Body of pancreas (tissue), 4 donors: ENCODE results near the gene HDAC7. TPM values are rescaled to one million over a fixed set of nuclear protein-coding genes. Genes with fewer than 3 reads are reported as not detected.

Experiments
- ATAC-seq: fragments of 150-250 bp; one replicate; pipeline ENCODE4 v1.9.1; 2016
- DNase-seq, 4 donors: peaks; one replicate each; pipeline ENCODE4 v3.0.0-alpha.2; 2019
- H3K27ac ChIP-seq, 4 donors: fragments of 200-600 bp; sonication (generic); 1 replicate in 3 of 4; 2 replicates in 1 of 4; pipeline versions ENCODE4 v1.5.1 to v1.6.1; 2016 to 2019; ENCODE audit warnings: mild to moderate bottlenecking in 1 of 4, mixed read lengths in 1 of 4, moderate library complexity in 1 of 4
- H3K27me3 ChIP-seq, 2 donors: fragments of 200-600 bp; sonication (generic); one replicate each; pipeline ENCODE4 v1.6.0; 2016; ENCODE audit warnings: mild to moderate bottlenecking in 1 of 2
- H3K36me3 ChIP-seq, 2 donors: fragments of 200-600 bp; sonication (generic); replicated peaks in 1 of 2; 2 replicates each; pipeline ENCODE4 v1.5.1; 2016; ENCODE audit warnings: low read depth in 2 of 2; ENCODE audit not compliant: insufficient read depth in 1 of 2
- H3K4me1 ChIP-seq: fragments of 200-600 bp; sonication (generic); one replicate; pipeline ENCODE4 v1.6.0; 2016
- H3K4me3 ChIP-seq, 2 donors: fragments of 200-600 bp; sonication (generic); 1 replicate in 1 of 2; 2 replicates in 1 of 2; pipeline ENCODE4 v1.5.1; 2016 to 2019
- H3K9me3 ChIP-seq, 3 donors: fragments of 200-600 bp; sonication (generic); 1 replicate in 2 of 3; 2 replicates in 1 of 3; pipeline ENCODE4 v1.5.1; 2016
- POLR2A ChIP-seq, 3 donors: fragments of 450-650 bp; IDR thresholded peaks; one replicate each; pipeline ENCODE4 v1.6.1; 2016; ENCODE audit warnings: antibody characterized with exemption in 3 of 3, mild to moderate bottlenecking in 2 of 3
- WGBS, 2 donors: methylation state at CpG; one replicate each; pipeline ENCODE4 v1.1.5; 2017; 5-methylcytosine and 5-hydroxymethylcytosine counted together
- intact Hi-C: fragments of 100-400 bp; cut with DNase I; formaldehyde crosslinking; loops from one replicate; pipeline ENCODE4 v1.15.1; 2023
- total RNA-seq, 2 donors: library from RNA; depleted of rRNA; stranded (reverse); fragments of >200 nt; gene quantifications; one replicate each; pipeline ENCODE4 v1.1.0, GENCODE V29; 2016
- TF ChIP-seq, protein P1 (sequence below), 7 experiments: fragments of 450-650 bp in 4 of 7; fragments of 200-600 bp in 3 of 7; sonication (generic) in 3 of 7; IDR thresholded peaks; one replicate each; pipeline ENCODE4 v1.5.1; 2016 to 2019; ENCODE audit warnings: antibody characterized with exemption in 7 of 7

The HDAC7 gene
- total RNA-seq, 2 donors from 2014 or later, result 26.2 to 26.7 TPM

DNA sequence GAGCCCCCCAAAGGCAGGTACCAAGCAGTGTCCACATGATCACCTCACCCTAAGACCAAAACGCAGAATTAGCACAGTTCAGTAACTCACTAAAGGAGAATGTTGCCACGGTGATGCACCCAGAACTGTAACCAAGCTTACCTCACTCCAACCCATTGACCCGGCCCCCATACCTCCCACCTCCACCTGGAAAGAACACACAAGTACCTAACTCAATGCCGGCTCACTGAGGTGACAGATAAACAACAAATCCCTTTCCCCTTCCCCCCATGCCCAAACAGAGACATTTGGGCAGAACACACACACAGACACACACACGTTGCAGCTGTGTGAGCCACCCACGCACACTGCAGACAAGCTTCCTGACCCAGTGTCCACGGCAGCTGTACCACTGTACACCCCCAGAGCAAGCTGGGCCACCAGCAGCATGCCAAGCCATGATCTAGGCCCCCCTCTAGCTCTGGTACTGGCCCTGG, 62.3 kb downstream of the HDAC7 start:
- intact Hi-C loops, result no loop called here
- Histone ChIP-seq H3K4me3 (no peak overlapping the region), H3K27me3 (no peaks in the 10 kb centered on the region), H3K36me3 (no peaks in the 10 kb centered on the region), H3K9me3 (no peaks in the 10 kb centered on the region), H3K27ac (no peak overlapping the region), H3K4me1 (peaks cover 56% of the 10 kb centered on the region)
- TF ChIP-seq POLR2A (IDR thresholded peaks at IDR 0.05), result no peak
- TF ChIP-seq, protein P1, sequence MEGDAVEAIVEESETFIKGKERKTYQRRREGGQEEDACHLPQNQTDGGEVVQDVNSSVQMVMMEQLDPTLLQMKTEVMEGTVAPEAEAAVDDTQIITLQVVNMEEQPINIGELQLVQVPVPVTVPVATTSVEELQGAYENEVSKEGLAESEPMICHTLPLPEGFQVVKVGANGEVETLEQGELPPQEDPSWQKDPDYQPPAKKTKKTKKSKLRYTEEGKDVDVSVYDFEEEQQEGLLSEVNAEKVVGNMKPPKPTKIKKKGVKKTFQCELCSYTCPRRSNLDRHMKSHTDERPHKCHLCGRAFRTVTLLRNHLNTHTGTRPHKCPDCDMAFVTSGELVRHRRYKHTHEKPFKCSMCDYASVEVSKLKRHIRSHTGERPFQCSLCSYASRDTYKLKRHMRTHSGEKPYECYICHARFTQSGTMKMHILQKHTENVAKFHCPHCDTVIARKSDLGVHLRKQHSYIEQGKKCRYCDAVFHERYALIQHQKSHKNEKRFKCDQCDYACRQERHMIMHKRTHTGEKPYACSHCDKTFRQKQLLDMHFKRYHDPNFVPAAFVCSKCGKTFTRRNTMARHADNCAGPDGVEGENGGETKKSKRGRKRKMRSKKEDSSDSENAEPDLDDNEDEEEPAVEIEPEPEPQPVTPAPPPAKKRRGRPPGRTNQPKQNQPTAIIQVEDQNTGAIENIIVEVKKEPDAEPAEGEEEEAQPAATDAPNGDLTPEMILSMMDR (IDR thresholded peaks at IDR 0.05), result no peak
- WGBS, 2 donors, result 53 to 72% methylated on average over 4 to 7 of the region's 7 CpGs
- DNase-seq, result peak in 1 of 4 donors; percentile 10
- ATAC-seq, result no peak

DNA sequence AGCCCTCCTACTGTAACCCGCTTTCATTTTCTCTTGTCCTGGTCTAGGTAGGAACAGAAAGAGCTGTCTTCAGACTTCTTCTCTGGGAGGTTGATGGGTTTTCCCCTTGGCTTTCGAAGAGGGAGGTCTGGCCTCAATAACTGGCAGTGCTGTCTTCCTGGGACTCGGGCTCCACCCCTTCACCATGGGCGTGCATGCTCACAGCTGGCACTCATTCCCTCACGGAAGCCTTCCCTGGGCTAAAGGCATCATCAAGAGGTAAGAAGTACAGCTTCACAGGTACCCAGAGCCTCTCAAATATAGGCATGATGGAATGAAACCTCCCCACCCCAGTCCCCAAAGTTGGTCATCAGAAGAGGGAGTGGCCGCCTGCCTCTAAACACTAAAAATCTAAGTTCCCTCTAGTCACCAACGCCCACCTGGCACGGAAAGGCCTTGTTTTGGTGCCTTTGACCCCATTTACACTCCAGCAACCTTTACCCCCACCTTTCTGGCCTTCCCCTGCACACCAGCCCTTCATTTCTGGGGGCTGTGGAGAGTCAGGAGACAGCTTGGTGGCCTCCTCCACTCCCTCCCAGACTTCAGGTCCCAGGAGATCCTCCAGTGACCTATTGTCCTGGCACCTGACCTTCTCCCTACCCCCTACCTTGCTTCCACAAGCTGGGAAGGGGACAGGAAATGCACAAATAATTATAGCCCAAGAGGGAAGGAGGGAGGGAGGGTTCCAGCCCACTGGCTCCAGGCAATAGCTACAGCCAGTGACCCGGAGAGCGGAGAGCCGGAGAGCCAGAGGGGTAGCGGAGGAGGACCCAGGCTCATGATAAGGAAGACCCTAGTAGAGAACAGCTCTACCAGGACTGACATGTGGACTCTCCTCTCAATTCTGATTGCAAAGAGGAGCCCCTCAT, 63.8 kb downstream of the HDAC7 start:
- DNase-seq, result peak in 2 of 4 donors; percentile 39 to 47
- peaks cover 56% of the 10 kb centered on the region for H3K4me1 ChIP-seq

DNA sequence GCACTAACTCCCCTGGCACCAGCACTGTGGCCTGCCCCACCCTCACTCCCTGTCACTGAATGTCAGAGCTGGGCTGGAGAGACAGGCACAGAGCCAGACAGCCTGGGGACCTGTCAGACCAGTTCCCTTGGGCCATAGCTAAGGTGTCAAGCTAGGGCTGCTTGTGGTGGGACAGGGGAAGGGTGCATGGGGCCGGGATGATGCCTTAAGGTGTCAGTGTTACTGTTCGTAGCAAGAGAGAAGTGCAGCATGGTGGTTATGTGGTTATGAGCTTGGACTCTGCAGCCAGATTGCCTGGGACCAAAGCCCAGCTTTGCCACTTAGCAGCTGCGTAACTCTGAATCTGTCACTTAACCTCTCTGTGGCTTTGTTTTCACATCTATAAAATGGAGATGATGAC, 64.8 kb downstream of the HDAC7 start:
- no peak overlapping the region for H3K4me3 ChIP-seq
- H3K27me3 ChIP-seq, result no peaks in the 10 kb centered on the region
- intact Hi-C loops, result no loop called here
- ATAC-seq (peak; percentile 50), DNase-seq (peak; percentile 87 to 93 (median 90))
- no peaks in the 10 kb centered on the region for H3K36me3 ChIP-seq
- H3K9me3 ChIP-seq, result no peaks in the 10 kb centered on the region
- peaks cover 61% of the 10 kb centered on the region for H3K4me1 ChIP-seq
- 15 to 16% methylated on average over 3 of the region's 3 CpGs for WGBS, 2 donors
- H3K27ac ChIP-seq, result peak overlapping the region; percentile 54 to 83 (median 72)
- no peak for TF ChIP-seq POLR2A (IDR thresholded peaks at IDR 0.05)
- TF ChIP-seq, protein P1 (IDR thresholded peaks at IDR 0.05), result peak in 1 of 7 experiments; percentile 13

More for the DNA sequence above, 63.8 kb downstream of the HDAC7 start:
- no peak for TF ChIP-seq POLR2A (IDR thresholded peaks at IDR 0.05)
- TF ChIP-seq, protein P1 (IDR thresholded peaks at IDR 0.05), result no peak
- H3K9me3 ChIP-seq, result no peaks in the 10 kb centered on the region
- no peaks in the 10 kb centered on the region for H3K36me3 ChIP-seq
- 72 to 73% methylated on average over 12 of the region's 12 CpGs for WGBS, 2 donors
- intact Hi-C loops, result no loop called here
- no peak overlapping the region for H3K4me3 ChIP-seq
- no peak for ATAC-seq
- no peaks in the 10 kb centered on the region for H3K27me3 ChIP-seq
- H3K27ac ChIP-seq, result peak overlapping the region; percentile 54 to 83 (median 72)

DNA sequence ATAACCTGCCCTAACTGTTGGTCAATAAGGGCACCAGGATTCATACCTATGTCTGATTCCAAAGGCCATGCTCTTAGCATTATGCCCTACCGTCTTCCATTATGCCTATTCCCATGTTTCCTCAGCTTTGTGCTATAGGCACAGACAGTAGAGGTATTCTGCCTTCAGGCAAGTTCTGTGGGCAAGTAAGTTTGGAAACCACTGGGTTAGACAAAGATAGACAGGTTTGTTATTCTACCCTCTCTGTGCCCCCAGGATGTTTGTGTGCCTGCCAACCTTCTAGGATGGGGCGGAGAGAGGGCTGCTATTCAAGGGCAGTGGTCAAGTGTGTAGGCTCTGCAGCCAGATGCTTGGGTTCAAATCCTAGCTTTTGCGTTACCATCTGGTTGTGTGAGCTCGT, 65.6 kb downstream of the HDAC7 start:
- Histone ChIP-seq H3K9me3 (no peaks in the 10 kb centered on the region), H3K4me1 (peaks cover 55% of the 10 kb centered on the region), H3K27ac (peak overlapping the region; percentile 54 to 83 (median 72)), H3K27me3 (no peaks in the 10 kb centered on the region), H3K4me3 (no peak overlapping the region), H3K36me3 (no peaks in the 10 kb centered on the region)
- WGBS, 2 donors, result 71 to 84% methylated on average over 4 of the region's 4 CpGs
- no peak for TF ChIP-seq POLR2A (IDR thresholded peaks at IDR 0.05)
- TF ChIP-seq, protein P1 (IDR thresholded peaks at IDR 0.05), result no peak
- no peak for DNase-seq
- ATAC-seq, result no peak
- intact Hi-C loops, result no loop called here
